Measurements from ENCODE around the gene CDKN2A.

CDKN2A gene

GRCh38 chr9:22008384-22008716, 14.2 kb upstream of the CDKN2A start:
- Histone ChIP-seq H3K27me3 (ENCODE audit: control insufficient read depth, low read length) (no peaks in the 10 kb centered on the region), H3K4me3 (ENCODE audit: low read length) (no peak overlapping the region), H3K36me3 (ENCODE audit: control insufficient read depth, low read length) (no peaks in the 10 kb centered on the region), H3K27ac (ENCODE audit: low read depth, low read length) (no peak overlapping the region), H3K9me2 (replicated peaks; ENCODE audit: control insufficient read depth, low read length) (no peaks in the 10 kb centered on the region), H3K79me2 (ENCODE audit: control insufficient read depth, low read length) (no peaks in the 10 kb centered on the region), H3K9me3 (ENCODE audit: control insufficient read depth, insufficient read depth, low read length) (no peaks in the 10 kb centered on the region), H4K20me1 (ENCODE audit: control insufficient read depth, insufficient read depth, low read depth, low read length) (no peaks in the 10 kb centered on the region), H3F3A (ENCODE audit: control insufficient read depth, insufficient read depth) (no peaks in the 10 kb centered on the region), H3K4me2 (ENCODE audit: low read length) (no peak overlapping the region), H3K4me1 (ENCODE audit: control insufficient read depth, low read length) (no peaks in the 10 kb centered on the region)
- no peak for TF ChIP-seq EZH2phosphoT487 (IDR thresholded peaks at IDR 0.05; ENCODE audit: borderline replicate concordance, low read length)
- TF ChIP-seq, protein P1, sequence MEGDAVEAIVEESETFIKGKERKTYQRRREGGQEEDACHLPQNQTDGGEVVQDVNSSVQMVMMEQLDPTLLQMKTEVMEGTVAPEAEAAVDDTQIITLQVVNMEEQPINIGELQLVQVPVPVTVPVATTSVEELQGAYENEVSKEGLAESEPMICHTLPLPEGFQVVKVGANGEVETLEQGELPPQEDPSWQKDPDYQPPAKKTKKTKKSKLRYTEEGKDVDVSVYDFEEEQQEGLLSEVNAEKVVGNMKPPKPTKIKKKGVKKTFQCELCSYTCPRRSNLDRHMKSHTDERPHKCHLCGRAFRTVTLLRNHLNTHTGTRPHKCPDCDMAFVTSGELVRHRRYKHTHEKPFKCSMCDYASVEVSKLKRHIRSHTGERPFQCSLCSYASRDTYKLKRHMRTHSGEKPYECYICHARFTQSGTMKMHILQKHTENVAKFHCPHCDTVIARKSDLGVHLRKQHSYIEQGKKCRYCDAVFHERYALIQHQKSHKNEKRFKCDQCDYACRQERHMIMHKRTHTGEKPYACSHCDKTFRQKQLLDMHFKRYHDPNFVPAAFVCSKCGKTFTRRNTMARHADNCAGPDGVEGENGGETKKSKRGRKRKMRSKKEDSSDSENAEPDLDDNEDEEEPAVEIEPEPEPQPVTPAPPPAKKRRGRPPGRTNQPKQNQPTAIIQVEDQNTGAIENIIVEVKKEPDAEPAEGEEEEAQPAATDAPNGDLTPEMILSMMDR (IDR thresholded peaks at IDR 0.05; ENCODE audit: low read depth, low read length, poor library complexity, severe bottlenecking), result no peak

- no peaks in the 10 kb centered on the region for H3K4me1 ChIP-seq (ENCODE audit: control insufficient read depth, low read length)
These were observed 11.8 kb upstream of the CDKN2A start for GRCh38 chr9:22005702-22006606.

GRCh38 chr9:22005021-22005701, 11.0 kb upstream of the CDKN2A start:
- Histone ChIP-seq H3K4me3 (ENCODE audit: low read length) (no peak overlapping the region), H3K4me1 (ENCODE audit: control insufficient read depth, low read length) (no peaks in the 10 kb centered on the region), H3F3A (ENCODE audit: control insufficient read depth, insufficient read depth) (no peaks in the 10 kb centered on the region), H3K9me2 (replicated peaks; ENCODE audit: control insufficient read depth, low read length) (no peaks in the 10 kb centered on the region), H4K20me1 (ENCODE audit: control insufficient read depth, insufficient read depth, low read depth, low read length) (no peaks in the 10 kb centered on the region), H3K27ac (ENCODE audit: low read depth, low read length) (no peak overlapping the region), H3K4me2 (ENCODE audit: low read length) (no peak overlapping the region), H3K36me3 (ENCODE audit: control insufficient read depth, low read length) (no peaks in the 10 kb centered on the region), H3K79me2 (ENCODE audit: control insufficient read depth, low read length) (no peaks in the 10 kb centered on the region), H3K27me3 (ENCODE audit: control insufficient read depth, low read length) (no peaks in the 10 kb centered on the region), H3K9me3 (ENCODE audit: control insufficient read depth, insufficient read depth, low read length) (no peaks in the 10 kb centered on the region)
- no peak for TF ChIP-seq EZH2phosphoT487 (IDR thresholded peaks at IDR 0.05; ENCODE audit: borderline replicate concordance, low read length)
- TF ChIP-seq, protein P1 (IDR thresholded peaks at IDR 0.05; ENCODE audit: low read depth, low read length, poor library complexity, severe bottlenecking), result no peak

More at GRCh38 chr9:22005702-22006606, 11.8 kb upstream of the CDKN2A start:
- H4K20me1 ChIP-seq (ENCODE audit: control insufficient read depth, insufficient read depth, low read depth, low read length), result no peaks in the 10 kb centered on the region
- H3K36me3 ChIP-seq (ENCODE audit: control insufficient read depth, low read length), result no peaks in the 10 kb centered on the region
- H3K79me2 ChIP-seq (ENCODE audit: control insufficient read depth, low read length), result no peaks in the 10 kb centered on the region
- no peaks in the 10 kb centered on the region for H3K9me2 ChIP-seq (replicated peaks; ENCODE audit: control insufficient read depth, low read length)
- no peak overlapping the region for H3K27ac ChIP-seq (ENCODE audit: low read depth, low read length)
- no peaks in the 10 kb centered on the region for H3F3A ChIP-seq (ENCODE audit: control insufficient read depth, insufficient read depth)
- no peak overlapping the region for H3K4me3 ChIP-seq (ENCODE audit: low read length)
- TF ChIP-seq EZH2phosphoT487 (IDR thresholded peaks at IDR 0.05; ENCODE audit: borderline replicate concordance, low read length), result no peak
- TF ChIP-seq, protein P1 (IDR thresholded peaks at IDR 0.05; ENCODE audit: low read depth, low read length, poor library complexity, severe bottlenecking), result no peak
- no peaks in the 10 kb centered on the region for H3K9me3 ChIP-seq (ENCODE audit: control insufficient read depth, insufficient read depth, low read length)
- no peak overlapping the region for H3K4me2 ChIP-seq (ENCODE audit: low read length)
- no peaks in the 10 kb centered on the region for H3K27me3 ChIP-seq (ENCODE audit: control insufficient read depth, low read length)

All from DOHH2 (cell line).